Caco-2 (cell line): ENCODE data around the gene ATRX. TPM values are rescaled to one million over a fixed set of nuclear protein-coding genes. Genes with fewer than 3 reads are reported as not detected.

ENCODE experiments used
- BruUV-seq: library from RNA; stranded (reverse); fragments of 400-500 nt; replicated peaks from 2 replicates; lab custom pipeline; 2021; lab: Mats Ljungman, UMichigan
- CTCF ChIA-PET: fragments of 300-600 bp; sonication (Branson Sonifier 250); formaldehyde crosslinking; loops from one replicate; lab custom pipeline; 2022; ENCODE audit warnings: antibody characterized with exemption; lab: Charles Lee
- POLR2A ChIA-PET: fragments of 300-600 bp; sonication (Branson Sonifier 250); formaldehyde crosslinking; loops from one replicate; lab custom pipeline; 2022; ENCODE audit warnings: antibody characterized with exemption; lab: Charles Lee
- DNase-seq, 2 experiments: peaks; one replicate each; pipeline versions ENCODE4 v3.0.0 to v3.0.0-alpha.2; 2020 to 2022
- H3K27me3 ChIP-seq: replicated peaks from 2 replicates; pipeline ENCODE4 v1.6.0; 2011; ENCODE audit warnings: low read length; ENCODE audit not compliant: control insufficient read depth, insufficient read depth
- H3K36me3 ChIP-seq: 2 replicates; pipeline ENCODE4 v1.5.1; 2011; ENCODE audit warnings: low read length; ENCODE audit not compliant: control insufficient read depth, insufficient read depth
- H3K4me1 ChIP-seq: fragments of 250-450 bp; sonication (Bioruptor Pico); 2 replicates; pipeline ENCODE4 v1.5.1; 2020; ENCODE audit warnings: mild to moderate bottlenecking
- H3K4me3 ChIP-seq: 2 replicates; pipeline ENCODE4 v1.5.1; 2011; ENCODE audit warnings: low read depth, mild to moderate bottlenecking, control low read depth, low read length
- H3K9me3 ChIP-seq: fragments of 250-450 bp; sonication (Bioruptor Pico); 2 replicates; pipeline ENCODE4 v1.5.1; 2020; ENCODE audit warnings: mild to moderate bottlenecking, moderate library complexity
- H3K27ac Mint-ChIP-seq: one replicate; pipeline ENCODE4 v1.8.0; 2022; ENCODE audit warnings: mixed read lengths; ENCODE audit not compliant: unreplicated experiment
- H3K27me3 Mint-ChIP-seq: one replicate; pipeline ENCODE4 v1.8.0; 2022; ENCODE audit warnings: mixed read lengths; ENCODE audit not compliant: insufficient read depth, unreplicated experiment
- H3K36me3 Mint-ChIP-seq: one replicate; pipeline ENCODE4 v1.8.0; 2022; ENCODE audit warnings: mild to moderate bottlenecking, mixed read lengths; ENCODE audit not compliant: insufficient read depth, unreplicated experiment
- H3K4me1 Mint-ChIP-seq: one replicate; pipeline ENCODE4 v1.8.0; 2022; ENCODE audit warnings: low read depth, mixed read lengths; ENCODE audit not compliant: unreplicated experiment
- H3K4me3 Mint-ChIP-seq: one replicate; pipeline ENCODE4 v1.8.0; 2022; ENCODE audit warnings: mild to moderate bottlenecking, moderate library complexity, mixed read lengths; ENCODE audit not compliant: unreplicated experiment
- H3K9me3 Mint-ChIP-seq: one replicate; pipeline ENCODE4 v1.8.0; 2022; ENCODE audit warnings: mixed read lengths; ENCODE audit not compliant: unreplicated experiment
- CTCF ChIP-seq, 2 experiments: fragments of 200-600 bp in 1 of 2; IDR thresholded peaks; 1 replicate in 1 of 2; 2 replicates in 1 of 2; pipeline versions ENCODE4 v1.5.1 to v1.8.0; 2011 to 2022; ENCODE audit warnings: antibody characterized with exemption in 1 of 2, control low read depth in 1 of 2, inconsistent platforms in 1 of 2, low read depth in 1 of 2, low read length in 1 of 2, mild to moderate bottlenecking in 1 of 2, moderate library complexity in 1 of 2; ENCODE audit not compliant: insufficient read depth in 1 of 2, severe bottlenecking in 1 of 2, unreplicated experiment in 1 of 2
- intact Hi-C: fragments of 100-400 bp; cut with micrococcal nuclease; formaldehyde crosslinking; loops from one replicate; pipeline ENCODE4 v1.10.0; 2022; ENCODE audit not compliant: unreplicated experiment
- total RNA-seq: library from RNA; stranded (reverse); gene quantifications from 2 replicates; pipeline ENCODE4 v1.2.3, GENCODE V29; 2022

The ATRX gene
- total RNA-seq, 1 experiment from 2014 or later, result 61.2 TPM

- no peak overlapping the region for H3K27ac Mint-ChIP-seq
- Histone ChIP-seq H3K4me1 (no peaks in the 10 kb centered on the region), H3K27me3 (no peaks in the 10 kb centered on the region), H3K4me3 (no peak overlapping the region), H3K36me3 (no peaks in the 10 kb centered on the region), H3K9me3 (no peaks in the 10 kb centered on the region)
- no peak overlapping the region for H3K4me3 Mint-ChIP-seq
- intact Hi-C loops, result no loop called here
- POLR2A ChIA-PET, result no interaction called here
- no peak for TF ChIP-seq CTCF (IDR thresholded peaks at IDR 0.05; ENCODE audit: insufficient read depth in 1 of 2, low read depth in 1 of 2, low read length in 1 of 2, severe bottlenecking in 1 of 2, unreplicated experiment in 1 of 2)
- no peaks in the 10 kb centered on the region for H3K4me1 Mint-ChIP-seq
- no TSS peak for BruUV-seq
- no peak for DNase-seq
- no peaks in the 10 kb centered on the region for H3K27me3 Mint-ChIP-seq
- peaks cover 9% of the 10 kb centered on the region for H3K36me3 Mint-ChIP-seq
- H3K9me3 Mint-ChIP-seq, result peaks cover 12% of the 10 kb centered on the region
- CTCF ChIA-PET, result no interaction called here
These were observed 36.3 kb downstream of the ATRX start for GRCh38 chrX:77749695-77750094.

GRCh38 chrX:77743720-77744119 is 42.3 kb downstream of the ATRX start:
- DNase-seq, result no peak
- Mint-ChIP-seq H3K9me3 (no peaks in the 10 kb centered on the region), H3K4me3 (no peak overlapping the region), H3K27ac (no peak overlapping the region), H3K27me3 (no peaks in the 10 kb centered on the region), H3K36me3 (no peaks in the 10 kb centered on the region), H3K4me1 (peaks cover 7% of the 10 kb centered on the region)
- Histone ChIP-seq H3K4me3 (no peak overlapping the region), H3K27me3 (no peaks in the 10 kb centered on the region), H3K9me3 (no peaks in the 10 kb centered on the region), H3K4me1 (no peaks in the 10 kb centered on the region), H3K36me3 (no peaks in the 10 kb centered on the region)
- ChIA-PET POLR2A (no interaction called here), CTCF (no interaction called here)
- TF ChIP-seq CTCF (IDR thresholded peaks at IDR 0.05; ENCODE audit: insufficient read depth in 1 of 2, low read depth in 1 of 2, low read length in 1 of 2, severe bottlenecking in 1 of 2, unreplicated experiment in 1 of 2), result no peak
- no TSS peak for BruUV-seq
- intact Hi-C loops, result no loop called here

- intact Hi-C loops, result no loop called here
- CTCF ChIA-PET, result no interaction called here
- no peak overlapping the region for H3K4me3 Mint-ChIP-seq
- no peaks in the 10 kb centered on the region for H3K4me1 ChIP-seq
- H3K9me3 ChIP-seq, result no peaks in the 10 kb centered on the region
- H3K27me3 ChIP-seq, result no peaks in the 10 kb centered on the region
- POLR2A ChIA-PET, result no interaction called here
- H3K4me1 Mint-ChIP-seq, result peaks cover 7% of the 10 kb centered on the region
- H3K4me3 ChIP-seq, result no peak overlapping the region
- BruUV-seq, result no TSS peak
- no peak overlapping the region for H3K27ac Mint-ChIP-seq
- no peaks in the 10 kb centered on the region for H3K36me3 Mint-ChIP-seq
- no peaks in the 10 kb centered on the region for H3K36me3 ChIP-seq
- TF ChIP-seq CTCF (IDR thresholded peaks at IDR 0.05; ENCODE audit: insufficient read depth in 1 of 2, low read depth in 1 of 2, low read length in 1 of 2, severe bottlenecking in 1 of 2, unreplicated experiment in 1 of 2), result no peak
- no peak for DNase-seq
- H3K27me3 Mint-ChIP-seq, result no peaks in the 10 kb centered on the region
- H3K9me3 Mint-ChIP-seq, result no peaks in the 10 kb centered on the region
These were observed 43.1 kb downstream of the ATRX start for GRCh38 chrX:77742788-77743476.
